Body of pancreas (tissue), 4 donors: Measurements from ENCODE around the gene MXRA7.

Experiments used
- POLR2A ChIP-seq, 3 donors: fragments of 450-650 bp; IDR thresholded peaks; one replicate each; pipeline ENCODE4 v1.6.1; 2016; ENCODE audit warnings: antibody characterized with exemption in 3 of 3, mild to moderate bottlenecking in 2 of 3
- TF ChIP-seq, protein P1 (sequence below), 7 experiments: fragments of 450-650 bp in 4 of 7; fragments of 200-600 bp in 3 of 7; sonication (generic) in 3 of 7; IDR thresholded peaks; one replicate each; pipeline ENCODE4 v1.5.1; 2016 to 2019; ENCODE audit warnings: antibody characterized with exemption in 7 of 7

DNA sequence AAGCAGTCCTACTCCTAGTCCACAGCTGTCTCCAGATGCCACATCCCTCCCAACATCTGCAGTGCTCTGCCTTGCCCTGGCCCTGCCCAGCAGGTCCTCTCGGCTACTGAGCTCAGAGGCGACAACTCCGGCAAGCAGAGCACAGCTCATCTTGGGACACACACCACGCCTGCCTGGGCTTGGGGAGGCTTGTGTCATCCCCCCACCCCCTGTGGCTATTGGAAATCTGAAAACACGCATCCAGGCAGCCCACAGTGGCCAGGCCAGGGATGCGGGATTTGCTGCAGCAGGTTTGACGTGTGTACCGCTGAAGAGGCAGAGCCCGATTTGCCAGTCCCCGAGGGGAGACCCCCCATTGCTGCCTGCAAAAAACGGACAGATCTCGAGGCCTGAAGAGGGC lies 25.4 kb downstream of the MXRA7 start:
- TF ChIP-seq, protein P1, sequence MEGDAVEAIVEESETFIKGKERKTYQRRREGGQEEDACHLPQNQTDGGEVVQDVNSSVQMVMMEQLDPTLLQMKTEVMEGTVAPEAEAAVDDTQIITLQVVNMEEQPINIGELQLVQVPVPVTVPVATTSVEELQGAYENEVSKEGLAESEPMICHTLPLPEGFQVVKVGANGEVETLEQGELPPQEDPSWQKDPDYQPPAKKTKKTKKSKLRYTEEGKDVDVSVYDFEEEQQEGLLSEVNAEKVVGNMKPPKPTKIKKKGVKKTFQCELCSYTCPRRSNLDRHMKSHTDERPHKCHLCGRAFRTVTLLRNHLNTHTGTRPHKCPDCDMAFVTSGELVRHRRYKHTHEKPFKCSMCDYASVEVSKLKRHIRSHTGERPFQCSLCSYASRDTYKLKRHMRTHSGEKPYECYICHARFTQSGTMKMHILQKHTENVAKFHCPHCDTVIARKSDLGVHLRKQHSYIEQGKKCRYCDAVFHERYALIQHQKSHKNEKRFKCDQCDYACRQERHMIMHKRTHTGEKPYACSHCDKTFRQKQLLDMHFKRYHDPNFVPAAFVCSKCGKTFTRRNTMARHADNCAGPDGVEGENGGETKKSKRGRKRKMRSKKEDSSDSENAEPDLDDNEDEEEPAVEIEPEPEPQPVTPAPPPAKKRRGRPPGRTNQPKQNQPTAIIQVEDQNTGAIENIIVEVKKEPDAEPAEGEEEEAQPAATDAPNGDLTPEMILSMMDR (IDR thresholded peaks at IDR 0.05), result no peak
- no peak for TF ChIP-seq POLR2A (IDR thresholded peaks at IDR 0.05)
